ENCODE measurements around the gene RPL28. TPM values are rescaled to one million over a fixed set of nuclear protein-coding genes. Genes with fewer than 3 reads are reported as not detected.

RPL28 gene
- 202 and 304 TPM in 2 replicates for total RNA-seq

GRCh38 chr19:55385724-55386492 is at the start of gene RPL28:
Gene RPL28, plus strand, starts transcription at chr19:55385932. Its CDS starts 426 bp downstream, at chr19:55386358.

GRCh38 chr19:55339105-55339888 is 46.4 kb upstream of the RPL28 start, which contains the start of gene KMT5C:
Gene KMT5C, plus strand, starts transcription at chr19:55339876. Its CDS starts 2,061 bp downstream, at chr19:55341937.

GRCh38 chr19:55354698-55355212 is 31.0 kb upstream of the RPL28 start, which contains the start of gene COX6B2:
Gene COX6B2, minus strand, starts transcription at chr19:55354719. Its CDS starts 198 bp downstream, at chr19:55354521.

GRCh38 chr19:55362990-55363716 is 22.6 kb upstream of the RPL28 start, which contains the start of gene GARIN5B:
Gene GARIN5B, minus strand, starts transcription at chr19:55363260. Its CDS starts 194 bp downstream, at chr19:55363066.

GRCh38 chr19:55370305-55370988 is 15.3 kb upstream of the RPL28 start, which contains the start of gene IL11:
Gene IL11, minus strand, starts transcription at chr19:55370463. Its CDS starts 153 bp downstream, at chr19:55370310.

GRCh38 chr19:55376241-55376933 is 9.3 kb upstream of the RPL28 start, which contains the start of gene TMEM190:
Gene TMEM190, plus strand, starts transcription at chr19:55376826. Its CDS starts 28 bp downstream, at chr19:55376854.

GRCh38 chr19:55384131-55384919 is 1.4 kb upstream of the RPL28 start, which contains the start of gene TMEM238:
Gene TMEM238, minus strand, starts transcription at chr19:55384292. Its CDS starts 33 bp downstream, at chr19:55384259.

GRCh38 chr19:55407550-55407799 is 21.7 kb downstream of the RPL28 start, which contains the start of gene UBE2S:
Gene UBE2S, minus strand, starts transcription at chr19:55407788. Its CDS starts 199 bp downstream, at chr19:55407589.

GRCh38 chr19:55443045-55443823 is 57.5 kb downstream of the RPL28 start, which contains the start of gene SHISA7:
Gene SHISA7, minus strand, starts transcription at chr19:55443300. Its CDS starts 437 bp downstream, at chr19:55442863.

Other genes starting within 250 kb of the RPL28 start
- 29.6 and 33.3 TPM in 2 replicates for gene TNNT1, start 236.7 kb upstream of the RPL28 start, total RNA-seq
- 0.32 and 0.52 TPM in 2 replicates for gene TNNI3, start 228.2 kb upstream of the RPL28 start, total RNA-seq
- 0.26 and 0.47 TPM in 2 replicates for gene DNAAF3, start 219.3 kb upstream of the RPL28 start, total RNA-seq
- gene SYT5, start 205.6 kb upstream of the RPL28 start, total RNA-seq: 0.09 and 0.16 TPM in 2 replicates
- gene PTPRH, start 176.4 kb upstream of the RPL28 start, total RNA-seq: 4.1 and 9.8 TPM in 2 replicates
- 0.95 and 1.5 TPM in 2 replicates for gene TMEM86B, start 157.2 kb upstream of the RPL28 start, total RNA-seq
- gene PPP6R1, start 126.9 kb upstream of the RPL28 start, total RNA-seq: 24.0 and 24.4 TPM in 2 replicates
- gene HSPBP1, start 105.8 kb upstream of the RPL28 start, total RNA-seq: 20.2 and 20.3 TPM in 2 replicates
- 3.5 and 7.0 TPM in 2 replicates for gene BRSK1, start 101.9 kb upstream of the RPL28 start, total RNA-seq
- gene TMEM150B, start 60.6 kb upstream of the RPL28 start, total RNA-seq: not detected in 2 replicates
- gene KMT5C, start 46.1 kb upstream of the RPL28 start, total RNA-seq: 7.1 and 10.3 TPM in 2 replicates
- gene COX6B2, start 31.2 kb upstream of the RPL28 start, total RNA-seq: 0.16 TPM in 1 of 2 replicates, not detected in the other
- gene GARIN5B, start 22.7 kb upstream of the RPL28 start, total RNA-seq: not detected in 2 replicates
- gene IL11, start 15.5 kb upstream of the RPL28 start, total RNA-seq: 0.94 and 1.6 TPM in 2 replicates
- gene TMEM190, start 9.1 kb upstream of the RPL28 start, total RNA-seq: 0.47 TPM in 1 of 2 replicates, not detected in the other
- gene TMEM238, start 1.6 kb upstream of the RPL28 start, total RNA-seq: 0.16 TPM in 1 of 2 replicates, not detected in the other
- gene UBE2S, start 21.9 kb downstream of the RPL28 start, total RNA-seq: 8.6 and 20.3 TPM in 2 replicates
- gene SHISA7, start 57.4 kb downstream of the RPL28 start, total RNA-seq: not detected in 2 replicates
- gene ISOC2, start 75.7 kb downstream of the RPL28 start, total RNA-seq: 38.8 and 58.3 TPM in 2 replicates
- not detected in 2 replicates for gene C19orf85, start 78.8 kb downstream of the RPL28 start, total RNA-seq
- gene ZNF628, start 90.7 kb downstream of the RPL28 start, total RNA-seq: 0.47 and 0.69 TPM in 2 replicates
- 9.2 and 16.2 TPM in 2 replicates for gene NAT14, start 99.3 kb downstream of the RPL28 start, total RNA-seq
- 3.9 and 13.1 TPM in 2 replicates for gene SSC5D, start 102.5 kb downstream of the RPL28 start, total RNA-seq
- gene SBK2, start 151.2 kb downstream of the RPL28 start, total RNA-seq: not detected in 2 replicates
- 0.16 TPM in 1 of 2 replicates, not detected in the other for gene SBK3, start 159.6 kb downstream of the RPL28 start, total RNA-seq
- 1.6 and 2.0 TPM in 2 replicates for gene ZNF579, start 194.9 kb downstream of the RPL28 start, total RNA-seq
- 0.95 and 2.1 TPM in 2 replicates for gene FIZ1, start 213.6 kb downstream of the RPL28 start, total RNA-seq
- gene ZNF524, start 214.4 kb downstream of the RPL28 start, total RNA-seq: 12.1 and 13.2 TPM in 2 replicates
- 0.34 and 0.63 TPM in 2 replicates for gene ZNF865, start 219.7 kb downstream of the RPL28 start, total RNA-seq
- gene ZNF784, start 238.6 kb downstream of the RPL28 start, total RNA-seq: 5.0 and 5.8 TPM in 2 replicates